ENCODE measurements around the gene MCAT.
"Not testable (repeated sequence)": the region's sequence is repeated elsewhere in the genome, so short reads cannot be mapped to it uniquely, and the experiment has no call there.

Gene MCAT

DNA sequence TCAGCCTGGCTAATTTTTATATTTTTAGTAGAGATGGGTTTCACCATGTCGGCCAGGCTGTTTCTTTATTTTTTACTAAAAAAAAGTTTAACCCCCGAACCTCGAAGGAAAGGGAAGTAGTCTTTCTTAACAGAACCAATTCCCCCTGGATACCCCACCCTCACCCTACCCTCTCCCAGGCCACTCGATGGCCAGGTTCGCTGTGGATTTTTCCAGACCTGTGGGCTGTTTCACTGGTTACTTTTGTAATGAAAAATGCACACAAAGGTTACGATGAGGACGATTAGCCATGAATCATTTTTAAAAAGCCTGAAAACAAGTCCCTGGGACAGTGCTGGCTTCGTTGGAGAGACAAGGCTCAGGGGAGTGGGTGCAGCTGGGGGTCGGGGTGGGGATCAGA, 10.7 kb upstream of the MCAT start:
- no peak for DNase-seq (ENCODE audit: low spot score)

DNA sequence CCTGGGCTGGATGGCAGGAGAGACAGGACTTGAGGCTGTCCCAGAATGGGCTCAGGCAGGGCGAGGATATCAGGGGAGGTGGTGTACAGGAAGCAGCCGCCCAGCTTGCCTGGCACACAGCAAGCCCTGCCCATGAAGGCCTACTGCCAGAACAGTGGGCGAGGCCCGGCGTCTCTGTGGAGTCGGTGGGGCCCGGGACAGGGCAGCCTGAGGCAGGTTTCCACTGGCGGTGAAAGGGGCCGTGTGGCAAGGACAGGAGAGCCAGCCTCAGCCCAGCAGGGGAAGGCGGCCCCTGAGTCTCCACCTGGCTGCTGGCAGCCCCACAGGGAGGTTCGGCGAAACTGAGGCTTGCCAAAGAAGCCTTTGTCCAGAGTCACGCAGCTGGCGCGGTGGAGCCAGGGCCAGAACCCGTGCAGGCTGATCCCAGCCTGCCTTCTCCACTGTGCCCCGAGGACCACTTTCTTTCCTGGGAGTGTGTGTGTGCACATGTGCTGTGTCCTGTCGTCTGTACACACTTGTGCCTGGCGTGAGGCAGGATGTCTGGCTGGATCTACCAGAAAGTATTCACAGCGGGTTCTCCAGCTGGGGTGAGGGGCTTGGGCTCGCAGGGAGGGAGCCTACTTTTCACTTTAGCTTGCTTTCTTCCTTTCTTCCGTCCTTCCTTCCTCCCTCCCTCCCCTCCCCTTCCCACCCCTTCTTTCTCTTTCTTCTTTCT, 9.3 kb upstream of the MCAT start:
- peak; percentile 75 for DNase-seq (ENCODE audit: low spot score)

DNA sequence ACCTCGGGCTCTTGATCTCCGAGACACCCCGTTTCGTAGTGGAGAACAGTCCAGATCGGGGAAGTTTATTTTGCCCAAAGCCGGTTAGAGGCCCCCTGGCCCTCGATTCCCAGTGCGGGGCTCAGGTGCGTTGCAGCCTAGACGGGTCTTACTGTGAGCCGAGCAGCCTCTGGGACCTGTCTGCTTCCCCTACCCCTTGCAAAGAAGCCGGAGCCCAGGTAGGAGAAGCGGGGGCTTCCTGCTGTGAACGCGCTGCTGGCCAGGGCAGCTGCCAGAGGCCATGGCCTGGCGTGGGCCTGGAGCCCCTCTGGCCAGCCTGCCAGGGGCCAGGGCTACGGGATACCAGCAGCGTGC, 8.8 kb upstream of the MCAT start:
- DNase-seq (ENCODE audit: low spot score), result no peak

DNA sequence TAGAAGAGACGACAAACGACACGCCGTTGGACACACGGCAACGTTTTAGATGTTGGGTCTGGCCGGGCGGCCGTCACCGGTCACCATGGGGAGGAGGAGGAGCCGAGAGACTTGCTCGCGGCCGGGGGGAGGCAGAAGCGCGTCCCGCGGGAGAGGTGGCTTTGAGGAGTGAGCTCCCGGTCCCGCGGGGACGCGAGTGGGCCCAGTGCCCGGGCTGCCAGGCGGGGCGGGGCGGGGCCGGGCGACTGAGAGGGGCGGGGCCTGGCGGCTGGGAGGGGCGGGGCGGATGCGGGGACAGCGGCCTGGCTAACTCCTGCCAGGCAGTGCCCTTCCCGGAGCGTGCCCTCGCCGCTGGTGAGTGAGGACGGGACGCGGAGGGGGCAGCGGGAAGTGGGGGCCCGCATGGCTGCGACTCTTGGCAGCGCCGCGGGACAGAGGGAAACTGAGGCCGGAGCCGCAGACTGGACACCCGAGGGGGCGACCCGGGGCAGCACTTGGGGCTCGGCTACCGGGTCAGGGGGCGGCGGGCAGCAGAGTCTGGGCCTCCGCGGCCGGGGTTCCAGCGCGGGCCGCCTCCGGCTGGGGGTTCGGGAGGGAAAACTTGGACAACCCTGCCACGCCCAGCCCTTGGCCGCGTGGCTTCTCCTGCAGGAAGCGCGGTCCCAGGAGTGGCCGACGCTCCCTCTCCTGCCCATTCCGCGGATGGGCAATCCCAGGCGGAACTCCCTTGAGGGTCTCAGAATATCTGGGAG, 8.2 kb upstream of the MCAT start, which contains the start of gene TSPO:
Gene TSPO (plus strand): TSS at position 309 of the 752 bp plus-strand sequence. CDS start 7,680 bp downstream, outside the sequence.
- peak; percentile 58 for DNase-seq (ENCODE audit: low spot score)

DNA sequence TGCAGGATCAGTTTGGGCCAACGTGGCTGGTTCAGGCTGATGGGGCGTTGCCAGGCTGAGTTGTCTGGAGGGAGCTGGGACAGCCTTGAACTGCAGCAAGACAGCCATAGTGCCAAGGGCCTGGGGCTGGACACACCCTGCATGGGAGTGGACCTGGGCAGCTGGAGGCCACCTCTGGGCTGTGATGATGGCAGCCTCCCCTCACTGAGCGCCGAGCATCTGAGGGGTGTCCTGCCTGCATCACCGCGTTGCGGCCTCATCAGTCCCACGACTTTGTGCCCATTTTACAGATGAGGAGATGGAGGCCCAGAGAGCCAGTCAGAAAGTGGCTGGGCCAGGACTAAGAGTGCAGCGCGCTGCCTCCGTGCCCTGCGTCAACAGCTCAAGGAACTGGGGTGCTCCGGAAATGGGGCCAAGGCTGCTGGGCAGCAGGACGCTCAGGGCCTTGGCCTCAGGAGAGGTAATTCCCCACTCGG, 7.6 kb upstream of the MCAT start:
- DNase-seq (ENCODE audit: low spot score), result no peak

DNA sequence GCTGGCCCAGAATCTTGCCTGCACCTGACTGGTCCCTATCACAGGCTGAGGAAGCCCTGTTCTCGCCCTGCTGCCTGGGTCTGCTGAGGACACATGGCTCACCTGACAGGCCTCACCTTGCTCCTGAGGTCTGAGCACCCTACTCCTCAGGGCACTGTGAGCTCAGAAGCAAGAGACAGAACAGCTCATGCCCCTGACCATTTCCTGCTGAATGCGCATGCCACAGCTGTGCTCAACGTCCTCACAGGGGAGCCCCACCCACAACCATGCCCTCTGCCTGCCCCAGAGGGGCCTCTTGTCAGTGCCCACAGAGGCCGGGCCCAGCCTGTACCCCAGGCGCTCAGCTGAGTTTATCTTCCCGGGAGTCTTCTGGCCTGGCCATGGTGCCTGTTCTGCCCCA, 5.4 kb upstream of the MCAT start:
- DNase-seq (ENCODE audit: low spot score), result no peak

DNA sequence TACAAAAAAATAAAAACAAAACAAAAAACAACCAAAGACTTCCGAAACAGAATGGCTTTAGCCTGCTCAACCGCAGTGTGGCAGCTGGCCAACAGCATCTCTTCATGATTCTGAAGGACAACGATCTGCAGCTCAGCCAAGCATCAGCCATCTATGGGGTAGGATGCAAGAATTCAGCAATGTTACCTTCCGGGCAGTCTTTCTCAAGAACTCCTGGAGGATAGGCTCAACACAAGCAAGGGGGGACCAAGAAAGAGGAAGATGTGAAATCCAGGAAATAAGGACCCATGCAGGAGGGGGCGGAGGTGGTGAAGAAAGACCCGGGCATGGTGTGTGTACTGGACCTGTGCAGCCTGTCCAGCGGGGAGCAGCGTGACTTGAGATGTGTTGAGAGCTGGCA, 4.6 kb upstream of the MCAT start:
- no peak for DNase-seq (ENCODE audit: low spot score)

DNA sequence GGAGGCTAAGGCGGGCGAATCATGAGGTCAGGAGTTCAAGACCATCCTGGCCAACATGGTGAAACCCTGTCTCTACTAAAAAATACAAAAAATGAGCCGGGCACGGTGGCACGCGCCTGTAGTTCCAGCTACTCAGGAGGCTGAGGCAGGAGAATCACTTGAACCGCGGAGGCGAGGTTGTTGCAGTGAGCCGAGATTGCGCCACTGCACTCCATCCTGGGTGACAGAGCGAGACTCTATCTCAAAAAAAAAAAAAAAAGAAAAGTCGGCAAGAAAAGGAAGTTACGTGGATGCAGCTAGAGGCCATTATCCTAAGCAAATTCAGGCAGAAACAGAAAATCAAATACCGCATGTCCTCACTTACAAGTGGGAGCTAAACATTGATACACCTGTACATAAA, 3.1 kb upstream of the MCAT start:
- DNase-seq (ENCODE audit: low spot score), result not testable (repeated sequence)

DNA sequence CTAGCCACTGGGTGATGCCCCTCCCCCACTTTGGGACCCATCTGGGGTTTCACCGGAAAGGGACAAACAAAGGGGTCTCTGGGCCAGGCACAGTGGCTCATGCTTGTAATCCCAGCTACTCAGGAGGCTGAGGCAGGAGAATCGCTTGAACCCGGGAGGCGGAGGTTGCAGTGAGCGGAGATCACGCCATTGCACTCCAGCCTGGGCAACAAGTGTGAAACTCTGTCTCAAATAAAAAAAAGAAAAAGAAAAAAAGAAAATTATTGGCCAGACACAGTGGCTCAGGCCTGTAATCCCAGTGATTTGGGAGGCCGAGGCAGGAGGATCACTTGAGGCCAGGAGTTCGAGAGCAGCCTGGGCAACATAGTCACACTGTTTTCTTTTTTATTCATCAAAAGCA, 2.2 kb upstream of the MCAT start:
- not testable (repeated sequence) for DNase-seq (ENCODE audit: low spot score)

DNA sequence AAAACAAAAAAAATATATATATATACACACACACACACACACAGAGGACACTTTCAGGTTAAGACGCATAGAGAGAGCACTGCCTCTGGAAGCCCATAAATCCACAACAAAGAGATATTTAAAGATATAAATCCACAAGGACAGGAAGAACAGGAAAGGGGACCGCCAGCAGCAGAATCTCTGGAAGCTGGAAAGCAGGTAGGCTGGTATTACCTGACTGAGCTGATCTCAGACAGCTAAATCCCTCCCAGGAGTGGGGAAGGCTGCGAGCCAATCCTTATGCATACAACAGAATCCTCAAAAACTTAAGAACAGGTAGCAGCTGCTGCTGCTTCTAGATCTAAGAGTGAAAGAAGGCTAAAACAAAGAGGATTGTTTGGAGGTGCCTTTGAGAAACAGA, 1.8 kb upstream of the MCAT start:
- DNase-seq (ENCODE audit: low spot score), result no peak

DNA sequence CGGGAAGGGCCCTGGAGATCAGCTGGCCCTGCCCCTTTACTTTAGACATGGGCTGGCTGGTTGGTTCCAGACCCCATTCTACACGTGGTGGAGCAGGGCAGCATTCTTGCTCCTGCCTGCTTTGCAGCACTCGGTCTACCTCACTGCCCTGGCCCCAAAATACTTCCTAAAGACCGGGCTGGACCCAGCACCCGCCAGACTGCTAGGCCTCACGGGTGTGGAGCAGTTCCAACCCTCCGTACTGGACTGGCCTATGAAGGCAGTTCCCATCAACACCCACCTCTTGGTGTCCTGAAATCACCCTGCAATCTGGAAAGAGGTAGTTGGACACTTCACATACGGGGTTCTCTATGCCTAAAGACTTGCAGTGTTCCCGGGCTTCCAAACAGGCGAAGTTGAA, 6.4 kb downstream of the MCAT start:
- no peak for DNase-seq (ENCODE audit: low spot score)

DNA sequence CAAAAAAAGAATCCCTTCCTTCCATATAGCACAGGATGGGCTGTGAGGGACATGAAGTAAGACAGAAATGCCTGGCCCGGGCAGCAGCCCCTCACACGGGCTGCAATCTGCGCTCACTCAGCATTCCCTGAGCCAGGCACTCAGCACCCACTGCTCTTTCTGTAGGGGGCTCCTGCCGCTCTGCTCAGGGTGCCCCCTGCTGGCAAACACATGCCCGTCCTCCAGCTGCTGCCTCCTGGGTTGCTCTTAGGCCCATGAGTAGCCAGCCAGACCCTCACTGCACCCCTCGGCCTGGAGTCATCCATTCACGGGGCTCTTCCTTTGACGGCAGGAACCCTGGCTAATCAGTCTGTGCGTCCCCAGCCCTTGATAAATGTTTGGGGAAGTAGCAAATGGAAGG, 6.9 kb downstream of the MCAT start:
- peak; percentile 40 for DNase-seq (ENCODE audit: low spot score)

DNA sequence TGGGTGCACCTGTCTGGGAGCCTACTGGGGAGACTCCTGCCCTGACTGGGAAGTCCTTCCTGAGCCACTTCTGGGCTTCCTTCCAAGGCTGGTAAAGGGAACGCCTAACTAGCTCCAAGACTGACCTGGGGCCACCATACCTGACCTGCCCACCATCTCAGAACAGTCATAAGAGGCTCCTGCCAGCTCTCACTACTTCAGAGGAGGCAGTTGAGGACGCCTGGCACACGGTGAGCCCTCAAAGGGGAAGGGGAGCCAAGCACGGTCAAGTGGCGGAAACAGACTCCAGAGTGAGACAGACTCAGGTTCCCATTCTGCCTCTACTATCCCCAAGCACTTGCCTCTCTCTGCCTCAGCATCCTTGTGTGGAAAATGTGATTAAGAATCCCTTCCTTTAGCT, 7.6 kb downstream of the MCAT start:
- no peak for DNase-seq (ENCODE audit: low spot score)

DNA sequence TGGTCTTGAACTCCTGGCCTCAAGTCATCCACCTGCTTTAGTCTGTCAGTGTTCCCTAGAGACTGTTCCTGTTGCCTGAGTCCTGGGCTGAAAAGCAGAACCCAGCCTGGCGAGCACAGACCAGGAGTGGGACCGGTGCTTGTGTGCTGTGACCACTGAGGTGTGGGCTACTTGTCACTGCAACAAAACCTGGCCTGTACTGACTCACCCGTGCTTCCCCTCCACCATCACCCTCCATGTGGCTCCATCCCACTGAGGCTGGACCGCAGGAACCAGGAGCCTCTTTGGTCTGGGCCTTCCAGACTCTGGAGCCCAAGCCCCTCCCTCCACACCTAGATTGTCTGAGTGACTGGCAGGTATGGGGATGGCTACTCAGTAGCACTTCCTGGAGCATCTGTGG, 8.6 kb downstream of the MCAT start:
- DNase-seq (ENCODE audit: low spot score), result no peak

DNA sequence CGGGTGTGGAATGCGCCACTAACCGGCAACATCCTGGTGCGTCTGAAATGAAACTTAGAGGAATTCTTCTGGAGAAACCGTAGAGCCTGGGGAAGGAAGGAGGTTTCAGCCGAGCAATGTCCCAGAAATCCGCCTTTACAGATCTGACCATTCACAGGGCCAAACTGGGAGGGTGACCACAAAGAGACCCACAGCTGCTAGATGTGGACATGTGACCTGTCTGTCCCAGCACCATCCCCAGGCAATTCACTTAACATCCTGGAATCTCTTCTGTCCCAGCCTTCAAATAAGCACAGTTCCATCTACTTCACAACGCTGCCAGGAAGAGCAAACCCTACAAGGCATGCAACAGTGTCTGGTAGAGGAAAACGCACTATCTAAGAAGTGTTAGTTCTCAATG, 9.8 kb downstream of the MCAT start:
- no peak for DNase-seq (ENCODE audit: low spot score)

DNA sequence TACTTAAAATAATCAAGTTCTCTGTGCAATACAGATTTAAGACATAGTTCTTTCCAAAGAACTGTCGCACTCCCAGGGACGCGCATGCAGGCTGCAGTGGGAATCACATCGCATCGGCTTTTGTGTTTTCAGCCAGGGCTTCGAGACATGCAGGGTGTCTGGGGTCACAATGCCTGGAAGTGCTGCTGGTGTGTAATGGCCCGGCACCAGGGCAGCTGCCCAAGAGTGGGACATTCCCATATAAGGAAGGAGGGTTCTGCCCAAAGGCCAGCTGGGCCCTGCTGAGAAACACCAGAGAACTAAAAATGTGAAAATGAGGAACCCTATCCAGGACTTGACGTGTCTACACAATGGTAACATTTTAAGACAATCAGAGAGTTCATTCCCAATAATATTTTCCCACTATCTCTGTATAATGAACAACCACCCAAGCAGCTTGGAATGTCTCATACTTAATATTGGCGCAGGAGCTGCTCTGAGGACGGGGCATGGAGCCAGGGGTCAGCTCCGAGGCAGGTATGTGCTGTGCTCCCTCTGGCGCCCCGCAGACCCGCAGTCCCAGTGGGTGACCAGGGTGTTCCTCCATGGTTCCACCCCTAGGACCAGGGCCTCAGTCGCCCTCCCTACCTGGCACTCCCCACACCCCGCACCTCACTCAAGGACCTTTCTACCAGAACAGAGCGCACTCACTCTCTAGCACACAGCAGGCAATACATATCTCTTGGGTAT, 11.3 kb downstream of the MCAT start:
- DNase-seq (ENCODE audit: low spot score), result no peak

DNA sequence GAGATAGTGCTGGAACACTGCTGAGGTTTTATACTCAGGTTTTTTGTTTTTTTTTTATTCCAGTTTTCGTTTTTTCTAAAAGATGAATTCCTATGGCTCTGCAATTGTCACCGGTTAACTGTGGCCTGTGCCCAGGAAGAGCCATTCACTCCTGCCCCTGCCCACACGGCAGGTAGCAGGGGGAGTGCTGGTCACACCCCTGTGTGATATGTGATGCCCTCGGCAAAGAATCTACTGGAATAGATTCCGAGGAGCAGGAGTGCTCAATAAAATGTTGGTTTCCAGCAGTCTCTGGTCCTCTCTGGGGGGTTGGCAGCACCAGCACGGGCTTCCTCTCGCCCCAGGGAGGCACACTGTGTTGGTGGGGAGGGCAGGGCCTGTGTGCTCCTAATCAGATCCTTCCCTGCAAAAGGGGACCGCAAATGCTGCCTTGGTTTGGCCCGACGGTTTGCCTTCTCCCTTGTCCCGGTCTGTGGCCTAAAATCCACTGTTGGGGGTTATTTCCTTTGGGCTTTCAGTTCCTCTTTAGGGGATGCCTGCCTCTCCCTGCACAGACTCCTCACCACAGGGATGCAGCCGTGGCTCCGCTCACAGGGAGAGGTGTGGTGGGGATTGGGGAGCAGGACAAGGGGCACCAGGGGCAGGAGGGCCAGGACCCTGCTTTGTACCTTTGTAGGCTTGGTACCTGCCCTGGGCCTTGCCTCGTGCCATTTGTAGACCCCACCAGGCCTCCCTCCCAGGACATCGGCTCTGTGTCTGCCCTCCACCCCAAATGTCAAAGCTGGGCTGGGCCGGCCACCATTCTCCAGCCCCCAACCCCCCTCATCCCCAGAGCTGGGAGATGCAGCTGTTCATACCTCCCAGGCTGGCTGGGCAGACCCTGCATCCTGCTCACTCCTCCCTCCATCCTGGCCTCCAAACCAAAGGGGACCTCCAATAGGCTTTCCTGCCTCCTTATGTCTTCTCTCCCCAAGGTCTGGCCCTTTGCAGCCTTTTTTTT, 13.5 kb downstream of the MCAT start:
- DNase-seq (ENCODE audit: low spot score), result no peak

DNA sequence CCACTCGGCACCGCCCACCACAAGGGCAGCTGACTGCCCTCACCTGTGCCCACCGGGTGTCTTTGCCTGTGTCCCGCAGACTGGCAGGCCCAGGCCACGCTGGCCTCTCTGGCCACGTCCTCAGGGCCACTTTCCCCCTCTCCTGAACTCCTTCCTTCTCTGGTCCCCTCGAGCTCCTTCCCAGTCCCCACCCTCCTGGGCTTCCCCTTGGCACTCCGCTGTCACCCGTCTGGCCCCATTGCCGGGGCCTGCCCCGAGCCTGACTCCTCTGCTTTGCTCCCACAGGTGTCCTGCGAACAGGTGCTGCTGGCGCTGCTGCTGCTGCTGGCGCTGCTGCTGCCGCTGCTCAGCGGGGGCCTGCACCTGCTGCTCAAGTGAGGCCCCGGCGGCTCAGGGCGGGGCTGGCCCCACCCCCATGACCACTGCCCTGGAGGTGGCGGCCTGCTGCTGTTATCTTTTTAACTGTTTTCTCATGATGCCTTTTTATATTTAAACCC, 14.2 kb downstream of the MCAT start:
- peak; percentile 19 for DNase-seq (ENCODE audit: low spot score)

DNA sequence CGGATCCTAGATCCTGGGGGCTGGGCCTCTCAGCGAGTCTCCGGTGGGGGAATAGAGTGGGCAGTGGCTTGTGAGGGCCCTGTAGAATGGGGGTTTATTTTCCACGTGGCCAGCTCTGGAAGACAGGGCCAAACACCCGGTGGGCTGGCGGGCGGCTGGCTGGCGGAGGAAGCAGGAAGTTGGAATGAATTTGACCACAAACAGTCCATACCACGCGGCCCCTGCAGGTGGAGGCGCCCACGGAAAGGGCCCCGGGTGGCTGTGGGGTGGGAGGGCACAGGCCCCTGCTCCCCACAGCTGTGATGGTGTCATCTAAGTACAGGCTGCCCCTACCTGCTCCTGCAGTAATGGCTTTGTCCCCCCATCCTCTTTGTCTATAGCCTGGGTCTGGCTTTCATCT, 15.1 kb downstream of the MCAT start:
- DNase-seq (ENCODE audit: low spot score), result no peak

DNA sequence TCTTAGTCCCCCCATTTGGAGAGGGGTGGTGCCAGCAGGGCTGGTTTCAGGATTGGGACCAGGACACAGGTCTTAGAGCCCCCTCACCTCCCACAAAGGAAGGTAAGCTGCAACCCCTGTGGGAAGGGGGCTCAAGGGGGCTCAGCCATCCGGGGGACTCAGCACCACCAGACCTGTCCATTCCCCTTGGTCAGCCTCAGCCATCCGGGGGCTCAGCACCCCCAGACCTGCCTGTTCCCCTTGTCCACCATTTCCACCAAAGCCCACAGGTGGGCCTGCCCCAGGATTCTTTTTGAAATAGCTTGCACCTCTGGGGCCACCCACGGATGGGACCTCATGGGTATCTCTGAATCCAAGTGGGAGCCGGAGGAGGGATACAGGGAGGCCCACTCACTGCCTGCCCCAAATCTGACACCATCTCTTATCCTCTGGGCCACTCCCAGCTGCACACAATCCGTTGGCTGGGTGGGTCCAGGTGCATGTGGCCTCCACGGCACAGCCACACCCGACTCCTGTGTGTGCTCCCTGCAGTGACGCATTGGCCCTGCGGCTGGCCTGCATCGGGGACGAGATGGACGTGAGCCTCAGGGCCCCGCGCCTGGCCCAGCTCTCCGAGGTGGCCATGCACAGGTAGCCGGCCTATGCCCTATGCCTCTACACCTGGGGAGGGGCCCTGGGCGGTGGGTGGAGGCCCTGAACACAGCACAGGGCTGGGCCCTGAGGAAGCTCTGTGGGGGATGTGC, 15.9 kb downstream of the MCAT start:
- DNase-seq (ENCODE audit: low spot score), result peak; percentile 41

All from kidney tubule cell (primary cell).